ENCODE measurements around the gene PRR3.
A peak's percentile ranks its signal among the peaks of the same experiment; 100 is the strongest.

The PRR3 gene, protein sequence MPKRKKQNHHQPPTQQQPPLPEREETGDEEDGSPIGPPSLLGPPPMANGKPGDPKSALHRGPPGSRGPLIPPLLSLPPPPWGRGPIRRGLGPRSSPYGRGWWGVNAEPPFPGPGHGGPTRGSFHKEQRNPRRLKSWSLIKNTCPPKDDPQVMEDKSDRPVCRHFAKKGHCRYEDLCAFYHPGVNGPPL

DNA sequence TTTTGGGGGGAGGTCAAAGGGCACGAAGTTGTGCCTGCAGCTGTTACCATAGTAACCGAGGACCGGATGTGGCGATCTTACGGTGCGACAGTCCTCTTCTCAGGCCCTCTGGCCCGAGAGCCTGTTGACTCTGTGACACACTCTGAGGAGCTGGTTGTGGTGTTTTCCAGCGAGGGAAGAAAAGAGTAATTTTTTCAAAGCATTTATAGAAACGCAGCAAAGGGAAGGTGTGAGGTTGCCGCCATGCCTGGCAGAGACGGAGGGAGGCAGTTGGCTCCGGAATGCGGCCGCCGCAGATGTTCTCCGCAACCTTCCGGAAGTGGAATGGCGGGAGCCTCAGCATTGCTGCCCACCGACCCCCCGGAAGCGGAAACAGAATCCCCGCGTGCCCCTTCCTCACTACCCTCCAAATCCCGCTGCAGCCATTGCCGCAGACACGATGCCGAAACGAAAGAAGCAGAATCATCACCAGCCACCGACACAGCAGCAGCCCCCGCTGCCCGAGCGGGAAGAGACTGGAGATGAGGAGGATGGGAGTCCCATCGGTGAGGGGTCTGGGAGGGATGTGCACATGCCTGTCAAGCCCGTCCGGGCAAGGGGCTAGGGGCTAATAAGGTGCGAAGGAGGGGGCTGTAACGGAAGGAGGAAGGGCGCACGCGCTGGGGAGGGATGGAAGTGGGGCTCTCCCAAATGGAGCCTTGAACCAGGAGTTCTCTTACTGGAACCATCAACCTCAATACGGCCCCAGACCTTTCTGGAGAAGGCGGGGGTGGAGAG lies at the start of gene PRR3:
Gene PRR3, plus strand, starts transcription at position 390 of the 777 bp plus-strand sequence. Its CDS starts 50 bp downstream, at position 440.
- TF ChIP-seq ESRRG (CRISPR knock-in tag; IDR thresholded peaks at IDR 0.05): no peak
- peak; percentile 25; the same call in 1 of the 2 replicates for TF ChIP-seq ISL1 (CRISPR knock-in tag; IDR thresholded peaks at IDR 0.05)
- TF ChIP-seq BACH2 (CRISPR knock-in tag; IDR thresholded peaks at IDR 0.05; ENCODE audit: borderline replicate concordance): no peak
- no peak for TF ChIP-seq ARNTL (CRISPR knock-in tag; IDR thresholded peaks at IDR 0.05; ENCODE audit: borderline replicate concordance, low read depth)
- TF ChIP-seq TSHZ2 (CRISPR knock-in tag; IDR thresholded peaks at IDR 0.05): peak; percentile 63; the same call in 1 of the 2 replicates
- TF ChIP-seq ZNF8 (CRISPR knock-in tag; IDR thresholded peaks at IDR 0.05): no peak
- TF ChIP-seq GLIS3 (CRISPR knock-in tag; IDR thresholded peaks at IDR 0.05): no peak
- 0 out of 2 replicates have a peak, but pooled peaks have one; percentile 55 for TF ChIP-seq CSDC2 (CRISPR knock-in tag; IDR thresholded peaks at IDR 0.05)
- TF ChIP-seq POU6F1 (CRISPR knock-in tag; IDR thresholded peaks at IDR 0.05; ENCODE audit: borderline replicate concordance, low read depth): no peak
- no peak for TF ChIP-seq TCF4 (CRISPR knock-in tag; IDR thresholded peaks at IDR 0.05; ENCODE audit: borderline replicate concordance)
- no peak for TF ChIP-seq PPARA (CRISPR knock-in tag; IDR thresholded peaks at IDR 0.05; ENCODE audit: borderline replicate concordance)
- no peak for TF ChIP-seq CSRNP3 (CRISPR knock-in tag; IDR thresholded peaks at IDR 0.05)
- TF ChIP-seq, protein P1, sequence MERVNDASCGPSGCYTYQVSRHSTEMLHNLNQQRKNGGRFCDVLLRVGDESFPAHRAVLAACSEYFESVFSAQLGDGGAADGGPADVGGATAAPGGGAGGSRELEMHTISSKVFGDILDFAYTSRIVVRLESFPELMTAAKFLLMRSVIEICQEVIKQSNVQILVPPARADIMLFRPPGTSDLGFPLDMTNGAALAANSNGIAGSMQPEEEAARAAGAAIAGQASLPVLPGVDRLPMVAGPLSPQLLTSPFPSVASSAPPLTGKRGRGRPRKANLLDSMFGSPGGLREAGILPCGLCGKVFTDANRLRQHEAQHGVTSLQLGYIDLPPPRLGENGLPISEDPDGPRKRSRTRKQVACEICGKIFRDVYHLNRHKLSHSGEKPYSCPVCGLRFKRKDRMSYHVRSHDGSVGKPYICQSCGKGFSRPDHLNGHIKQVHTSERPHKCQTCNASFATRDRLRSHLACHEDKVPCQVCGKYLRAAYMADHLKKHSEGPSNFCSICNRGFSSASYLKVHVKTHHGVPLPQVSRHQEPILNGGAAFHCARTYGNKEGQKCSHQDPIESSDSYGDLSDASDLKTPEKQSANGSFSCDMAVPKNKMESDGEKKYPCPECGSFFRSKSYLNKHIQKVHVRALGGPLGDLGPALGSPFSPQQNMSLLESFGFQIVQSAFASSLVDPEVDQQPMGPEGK (CRISPR knock-in tag; IDR thresholded peaks at IDR 0.05; ENCODE audit: borderline replicate concordance): no peak
- peak; percentile 47; the same call in 1 of the 2 replicates for TF ChIP-seq ZNF70 (CRISPR knock-in tag; IDR thresholded peaks at IDR 0.05)
- 0 out of 2 replicates have a peak, but pooled peaks have one; percentile 74 for TF ChIP-seq SNAI2 (CRISPR knock-in tag; IDR thresholded peaks at IDR 0.05)
- TF ChIP-seq ZNF565 (CRISPR knock-in tag; conservative IDR thresholded peaks at IDR 0.05; ENCODE audit: low read depth): no peak
- TF ChIP-seq RARB (CRISPR knock-in tag; IDR thresholded peaks at IDR 0.05): no peak
- TF ChIP-seq ZFP30 (CRISPR knock-in tag; IDR thresholded peaks at IDR 0.05): 0 out of 2 replicates have a peak, but pooled peaks have one; percentile 31
- no peak for TF ChIP-seq TOX (CRISPR knock-in tag; IDR thresholded peaks at IDR 0.05; ENCODE audit: borderline replicate concordance)
- no peak for TF ChIP-seq OSR1 (CRISPR knock-in tag; IDR thresholded peaks at IDR 0.05)
- TF ChIP-seq ZC3H10 (CRISPR knock-in tag; IDR thresholded peaks at IDR 0.05): no peak
- TF ChIP-seq CREB5 (CRISPR knock-in tag; IDR thresholded peaks at IDR 0.05; ENCODE audit: low read depth): no peak
- peak; percentile 60; the same call in 1 of the 2 replicates for TF ChIP-seq ZFP3 (CRISPR knock-in tag; IDR thresholded peaks at IDR 0.05)
- peak; percentile 68 for ATAC-seq
